ENCODE results near the gene ANK2.

- TF ChIP-seq CTCF (IDR thresholded peaks at IDR 0.05; ENCODE audit: insufficient read depth, low read length) (no peak), REST (IDR thresholded peaks at IDR 0.05; ENCODE audit: insufficient replicate concordance, low read depth) (no peak), POLR2AphosphoS5 (IDR thresholded peaks at IDR 0.05; ENCODE audit: low read depth) (no peak), GABPA (IDR thresholded peaks at IDR 0.05; ENCODE audit: low read depth) (no peak), SPI1 (IDR thresholded peaks at IDR 0.05; ENCODE audit: borderline replicate concordance, low read depth) (no peak)
Measured at GRCh38 chr4:113179996-113180395, 130.5 kb downstream of the ANK2 start.
